ENCODE results near the gene ID3.

ID3 gene

DNA sequence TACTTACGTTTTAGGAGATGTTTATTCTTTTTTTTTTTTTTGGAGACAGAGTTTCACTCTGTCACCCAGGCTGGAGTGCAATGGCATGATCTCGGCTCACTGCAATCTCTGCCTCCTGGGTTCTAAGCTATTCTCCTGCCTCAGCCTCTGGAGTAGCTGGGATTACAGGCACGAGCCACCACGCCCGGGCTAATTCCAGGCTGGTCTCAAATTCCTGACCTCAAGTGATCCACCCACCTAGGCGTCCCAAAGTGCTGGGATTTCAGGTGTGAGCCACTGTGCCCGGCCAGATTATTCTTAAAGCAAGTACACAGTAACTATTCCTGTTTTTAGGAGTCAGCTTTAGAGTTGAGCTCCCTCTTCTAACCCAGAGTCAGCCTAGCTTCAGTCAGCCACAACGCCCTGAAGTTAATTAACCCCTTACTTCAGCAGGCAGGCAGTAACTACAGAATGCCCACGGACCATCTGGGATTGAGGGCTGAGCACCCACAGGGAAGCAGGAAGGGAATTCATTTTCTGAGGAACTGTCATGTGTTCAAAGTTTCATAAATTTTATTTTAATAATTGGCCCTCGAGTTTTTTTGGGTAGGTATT, 5.3 kb upstream of the ID3 start:
- DNase-seq, result no peak

DNA sequence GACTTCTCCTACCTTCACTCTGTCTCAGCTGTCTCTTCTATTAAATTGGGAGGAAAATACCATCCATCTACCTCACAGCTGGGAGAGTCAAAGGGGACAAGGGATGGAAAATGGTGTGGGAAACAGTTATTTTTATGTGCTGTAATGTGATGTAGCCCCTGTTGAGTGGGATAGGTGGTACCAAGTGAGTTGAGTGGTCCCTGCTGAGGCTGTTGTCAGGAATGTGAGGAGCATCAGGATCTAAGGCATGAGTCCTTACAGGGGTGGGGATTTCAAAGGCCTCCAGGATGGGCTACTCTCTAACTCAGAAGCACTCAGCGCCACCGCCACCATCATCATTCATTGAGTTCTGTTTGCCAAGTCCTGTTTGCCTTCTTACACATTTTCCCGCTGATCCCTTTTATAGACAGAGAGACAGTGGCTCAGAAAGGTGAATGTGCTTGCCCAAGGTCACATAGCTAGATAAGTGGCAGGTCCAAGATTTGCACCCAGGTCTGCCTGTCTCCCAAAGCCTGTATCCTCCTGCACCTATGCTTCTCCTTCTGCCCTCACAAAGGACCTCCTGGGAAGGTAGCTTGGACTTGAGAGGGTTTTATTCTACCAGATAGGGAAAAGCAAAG, 4.6 kb upstream of the ID3 start:
- DNase-seq, result no peak

- DNase-seq, result no peak
Measured at GRCh38 chr1:23563003-23563402, 3.7 kb upstream of the ID3 start.

GRCh38 chr1:23562137-23562876, 3.0 kb upstream of the ID3 start:
- DNase-seq, result peak; percentile 80

GRCh38 chr1:23561813-23562100, 2.5 kb upstream of the ID3 start:
- DNase-seq, result no peak

DNA sequence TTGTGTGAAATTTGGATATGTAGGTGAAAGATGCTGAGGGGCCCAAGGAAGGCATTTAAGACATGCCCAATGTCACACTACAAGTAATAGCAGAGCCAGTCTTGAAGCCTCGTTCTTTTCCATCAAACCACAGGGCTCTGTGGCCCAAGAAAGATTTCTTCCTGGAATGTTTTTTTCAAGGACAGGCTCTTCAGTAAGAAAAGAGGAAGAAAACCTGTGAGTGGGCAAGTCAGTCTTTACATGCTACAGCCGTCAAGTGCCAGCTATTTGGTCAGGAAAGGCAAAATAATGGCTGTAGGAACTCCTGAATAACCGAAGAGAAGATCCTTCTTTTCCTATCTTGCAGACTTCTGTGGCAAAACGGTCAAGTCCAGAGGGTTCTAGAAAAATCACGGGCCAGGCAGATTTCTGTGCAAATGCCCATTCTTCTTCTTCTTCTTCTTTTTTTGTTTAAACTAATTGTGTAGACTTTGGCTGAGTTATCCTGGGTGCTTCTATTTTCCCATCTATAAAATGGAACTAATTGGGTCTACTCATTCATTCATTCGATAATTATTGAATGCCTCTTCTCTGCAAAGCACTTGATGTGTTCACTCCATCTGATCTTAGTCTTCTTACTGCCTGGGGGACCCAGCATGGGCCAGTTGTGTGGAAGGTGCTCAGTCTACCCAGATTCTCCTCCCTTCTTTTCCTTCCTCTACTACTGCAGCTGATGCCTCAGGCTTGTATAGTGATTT, 1.9 kb upstream of the ID3 start:
- DNase-seq, result no peak

DNA sequence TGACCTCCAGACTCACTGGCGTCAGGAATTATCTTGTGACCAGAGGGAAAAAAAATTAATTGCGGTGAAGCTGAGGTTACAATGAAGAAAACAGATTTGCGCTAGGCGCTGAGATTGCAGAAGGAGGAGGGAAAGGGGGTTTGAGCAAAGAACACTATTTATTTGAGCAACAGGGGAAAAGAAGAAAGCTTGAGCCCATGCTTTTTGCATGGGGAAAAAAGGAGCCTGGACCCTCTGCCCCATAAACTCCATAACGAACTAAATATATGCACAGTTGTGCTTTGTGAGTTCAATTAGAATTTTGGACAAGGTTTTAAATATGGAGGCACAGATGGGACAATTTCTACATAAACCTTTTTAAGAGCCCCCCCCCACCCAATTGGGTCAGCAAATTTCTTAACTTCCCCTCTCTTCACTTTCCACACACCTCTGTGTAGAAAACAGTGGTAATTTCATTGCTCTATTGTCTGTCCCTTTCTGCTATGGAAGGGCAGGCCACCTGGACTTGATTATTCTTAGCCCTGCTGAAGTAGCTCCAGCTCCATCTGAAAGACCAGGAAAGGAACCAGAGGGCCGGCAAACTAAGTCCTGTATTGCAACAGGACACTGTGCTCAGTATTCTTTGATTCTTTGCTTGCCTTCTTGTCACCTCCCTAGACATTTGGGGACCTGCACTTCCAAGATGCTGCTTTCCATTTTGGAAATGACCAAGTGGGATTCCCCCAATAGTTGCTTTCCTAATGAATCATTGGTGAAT, 862 bp upstream of the ID3 start:
- peak; percentile 82 for DNase-seq

- no peak for DNase-seq
Measured at GRCh38 chr1:23558872-23559135, 497 bp downstream of the ID3 start.

DNA sequence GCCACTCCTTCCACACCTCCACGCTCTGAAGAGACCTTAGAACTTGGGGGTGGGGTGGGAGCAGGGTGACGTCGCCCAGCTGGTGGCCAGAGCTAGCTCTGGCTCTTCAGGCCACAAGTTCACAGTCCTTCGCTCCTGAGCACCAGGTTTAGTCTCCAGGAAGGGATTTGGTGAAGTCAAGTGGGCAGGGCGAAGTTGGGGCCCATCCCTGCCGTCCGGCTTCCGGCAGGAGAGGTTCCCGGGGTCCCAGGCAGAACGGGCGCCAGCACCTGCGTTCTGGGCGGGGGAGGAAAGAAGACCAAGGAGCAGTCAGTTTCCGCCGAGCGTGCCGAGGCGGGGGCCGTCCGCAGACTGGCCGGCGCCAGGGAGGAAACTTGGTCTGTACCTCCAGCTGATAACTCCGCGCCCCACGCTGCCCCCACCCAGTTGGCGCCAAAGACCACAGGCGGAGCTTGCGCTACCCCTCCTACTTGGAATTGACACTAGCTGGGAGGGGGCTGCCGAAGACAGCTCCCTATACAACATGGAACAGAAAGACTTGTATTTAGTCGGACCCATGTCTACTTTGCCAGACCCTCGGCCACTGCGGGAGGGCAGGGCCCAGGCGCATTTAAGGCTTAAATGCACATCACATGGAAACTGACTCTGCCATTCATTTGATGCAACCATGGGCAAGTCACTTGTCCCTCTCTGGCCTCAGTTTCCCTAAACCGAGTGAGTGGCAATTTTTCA, 995 bp downstream of the ID3 start:
- peak; percentile 72 for DNase-seq

GRCh38 chr1:23557471-23558124, 1.7 kb downstream of the ID3 start:
- DNase-seq, result no peak

DNA sequence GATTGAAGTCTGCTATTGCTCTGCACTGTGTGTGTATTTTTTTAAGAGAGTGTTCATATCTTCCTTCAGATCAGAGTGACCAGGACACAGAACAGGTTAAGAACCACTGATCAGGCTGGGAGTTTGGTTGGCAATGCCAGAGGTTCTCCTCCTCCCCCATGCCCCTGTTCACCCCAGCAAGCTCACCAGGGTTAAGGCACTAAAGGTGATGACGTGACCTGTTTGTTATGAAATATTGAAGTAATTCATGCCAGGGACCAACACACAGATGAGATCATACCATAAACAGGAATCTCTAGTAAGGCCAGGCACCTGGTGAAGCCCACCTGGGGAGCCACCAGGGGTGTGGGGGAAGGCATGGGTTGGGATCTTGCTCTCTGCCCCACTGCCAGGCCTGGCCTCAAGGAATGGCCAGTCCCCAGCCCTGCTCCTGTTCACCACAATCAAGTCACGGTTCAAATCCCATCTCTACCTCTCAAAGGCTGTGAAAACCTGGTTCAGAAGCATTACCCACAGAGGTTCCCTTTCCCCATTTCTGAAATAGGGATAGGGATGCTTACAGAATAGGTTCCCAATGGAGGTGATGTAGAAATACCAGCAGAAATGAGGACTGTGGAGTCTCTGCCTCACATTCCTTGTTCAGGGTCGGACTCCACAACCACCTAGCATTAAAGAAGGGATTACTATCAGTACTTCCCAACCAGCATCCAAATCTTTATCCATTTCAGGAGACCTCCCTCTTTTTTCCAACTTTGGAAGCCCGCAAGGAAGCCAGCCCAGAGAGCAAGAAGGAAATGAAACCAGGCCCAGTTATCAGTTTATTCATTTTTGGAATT, 2.4 kb downstream of the ID3 start:
- no peak for DNase-seq

GRCh38 chr1:23555986-23556634, 3.2 kb downstream of the ID3 start:
- DNase-seq, result no peak

GRCh38 chr1:23555270-23555985, 3.9 kb downstream of the ID3 start:
- peak; percentile 69 for DNase-seq

- DNase-seq, result peak; percentile 97
Measured at GRCh38 chr1:23554481-23555269, 4.6 kb downstream of the ID3 start.

- peak; percentile 56 for DNase-seq
Measured at GRCh38 chr1:23554127-23554480, 5.2 kb downstream of the ID3 start.

- DNase-seq, result peak; percentile 45
Measured at GRCh38 chr1:23553231-23554126, 5.8 kb downstream of the ID3 start.

DNA sequence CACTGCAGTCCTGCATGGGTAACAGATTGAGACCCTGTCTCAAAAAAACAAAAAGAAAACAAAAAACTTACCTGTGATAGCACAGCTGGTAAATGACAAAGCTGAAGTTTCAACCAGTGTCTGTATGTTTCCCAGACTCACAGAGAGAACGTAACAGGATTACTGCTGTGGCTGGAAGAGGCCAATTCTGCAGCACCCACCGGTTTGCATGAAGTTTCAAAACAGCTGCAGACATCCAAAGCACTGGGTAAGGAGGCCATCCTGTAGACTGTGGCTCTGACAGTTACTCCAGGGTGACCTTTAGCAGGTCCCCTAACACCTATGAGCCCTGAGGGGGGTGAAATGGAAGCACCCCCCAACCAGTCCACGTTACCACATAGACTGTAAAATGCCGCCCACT, 7.5 kb downstream of the ID3 start:
- DNase-seq, result no peak

DNA sequence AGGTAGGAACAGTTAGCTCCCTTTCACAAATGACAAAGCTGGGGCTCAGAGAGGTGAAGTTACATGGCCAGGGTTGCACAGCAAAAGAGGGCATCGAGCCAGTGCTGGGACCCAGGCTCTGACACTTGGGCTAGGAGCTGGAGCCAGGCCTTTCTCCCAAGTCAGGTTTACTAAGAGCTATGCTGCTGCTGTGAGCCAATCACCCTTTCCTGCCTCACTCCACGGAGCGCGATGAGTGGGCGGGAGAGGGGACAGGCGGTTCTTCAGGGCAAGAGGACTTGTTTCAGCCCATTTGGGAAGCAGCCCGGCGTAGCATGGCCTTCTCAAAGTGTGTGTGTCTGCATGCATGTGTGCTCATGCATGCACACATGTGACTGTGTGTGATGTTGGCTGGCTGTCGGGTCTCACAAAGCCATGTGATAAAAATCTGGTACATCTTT, 10.6 kb downstream of the ID3 start:
- no peak for DNase-seq

Measured in NCI-H2171 treated with DMSO at 0.1 percent for 48 hours (cell line).